ENCODE data around the gene SMIM30.

The SMIM30 gene

GRCh38 chr7:113078331-113078730, 40.0 kb downstream of the SMIM30 start:
- Histone ChIP-seq H3K36me3 (ENCODE audit: control insufficient read depth, low read depth, low read length) (no peaks in the 10 kb centered on the region), H3K27me3 (ENCODE audit: control insufficient read depth, insufficient read depth, low read length) (peaks cover 98% of the 10 kb centered on the region), H3K9me3 (ENCODE audit: control insufficient read depth, low read depth, low read length) (no peaks in the 10 kb centered on the region), H3K9ac (ENCODE audit: low read length) (no peak overlapping the region), H3K4me3 (ENCODE audit: low read length) (no peak overlapping the region), H3K4me1 (ENCODE audit: control insufficient read depth, low read depth, low read length) (peaks cover 10% of the 10 kb centered on the region), H3K27ac (ENCODE audit: low read length) (no peak overlapping the region)

GRCh38 chr7:113076703-113077102, 41.7 kb downstream of the SMIM30 start:
- peaks cover 10% of the 10 kb centered on the region for H3K4me1 ChIP-seq (ENCODE audit: control insufficient read depth, low read depth, low read length)
- H3K9ac ChIP-seq (ENCODE audit: low read length), result no peak overlapping the region
- H3K36me3 ChIP-seq (ENCODE audit: control insufficient read depth, low read depth, low read length), result no peaks in the 10 kb centered on the region
- H3K27ac ChIP-seq (ENCODE audit: low read length), result no peak overlapping the region
- H3K9me3 ChIP-seq (ENCODE audit: control insufficient read depth, low read depth, low read length), result no peaks in the 10 kb centered on the region
- no peak overlapping the region for H3K4me3 ChIP-seq (ENCODE audit: low read length)
- peaks cover 83% of the 10 kb centered on the region for H3K27me3 ChIP-seq (ENCODE audit: control insufficient read depth, insufficient read depth, low read length)

- no peaks in the 10 kb centered on the region for H3K36me3 ChIP-seq (ENCODE audit: control insufficient read depth, low read depth, low read length)
- no peak overlapping the region for H3K4me3 ChIP-seq (ENCODE audit: low read length)
- no peak overlapping the region for H3K9ac ChIP-seq (ENCODE audit: low read length)
- H3K9me3 ChIP-seq (ENCODE audit: control insufficient read depth, low read depth, low read length), result no peaks in the 10 kb centered on the region
- H3K27ac ChIP-seq (ENCODE audit: low read length), result no peak overlapping the region
- H3K27me3 ChIP-seq (ENCODE audit: control insufficient read depth, insufficient read depth, low read length), result peaks cover 31% of the 10 kb centered on the region
- H3K4me1 ChIP-seq (ENCODE audit: control insufficient read depth, low read depth, low read length), result peaks cover 5% of the 10 kb centered on the region
These were observed 46.9 kb downstream of the SMIM30 start for GRCh38 chr7:113071465-113071864.

Data from iPS-18a (cell line).